Measurements from ENCODE around the gene ZNF132.

Gene ZNF132

GRCh38 chr19:58394821-58395219 is 45.1 kb downstream of the ZNF132 start:
- Histone ChIP-seq H3K4me1 (ENCODE audit: insufficient read depth, insufficient read length) (peaks cover 11% of the 10 kb centered on the region), H3K9me3 (ENCODE audit: insufficient read depth, low read length) (no peaks in the 10 kb centered on the region), H3K9ac (ENCODE audit: insufficient read length, low read depth) (no peak overlapping the region), H3K27me3 (ENCODE audit: insufficient read depth, insufficient read length) (no peaks in the 10 kb centered on the region), H3K4me3 (ENCODE audit: insufficient read length, low read depth) (no peak overlapping the region), H3K36me3 (ENCODE audit: insufficient read depth, insufficient read length, low read length) (peaks cover 69% of the 10 kb centered on the region)
- TF ChIP-seq YY1 (IDR thresholded peaks at IDR 0.05; ENCODE audit: insufficient read depth, insufficient read length) (no peak), SUZ12 (IDR thresholded peaks at IDR 0.05; ENCODE audit: extremely low read depth, insufficient read depth, insufficient read length) (no peak), ZNF274 (IDR thresholded peaks at IDR 0.05; ENCODE audit: low read depth, low read length) (no peak)
- no peak for DNase-seq (ENCODE audit: low read depth, low spot score)

DNA sequence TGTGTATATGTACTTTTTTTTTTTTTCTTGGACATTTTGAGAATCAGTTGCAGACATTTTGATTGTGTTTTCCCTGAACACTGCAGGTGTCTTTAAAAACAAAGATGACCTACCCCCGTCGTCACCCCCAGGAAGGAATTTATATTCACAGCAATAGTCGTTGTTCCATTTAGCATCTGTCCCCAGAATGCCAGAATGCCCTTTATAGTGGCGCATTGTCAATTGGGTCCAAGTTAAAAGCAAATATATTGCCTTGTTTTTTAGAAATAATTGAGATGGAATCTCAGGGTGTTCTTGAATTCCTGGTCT is 46.3 kb downstream of the ZNF132 start:
- Histone ChIP-seq H3K4me1 (ENCODE audit: insufficient read depth, insufficient read length) (peaks cover 11% of the 10 kb centered on the region), H3K27me3 (ENCODE audit: insufficient read depth, insufficient read length) (no peaks in the 10 kb centered on the region), H3K9ac (ENCODE audit: insufficient read length, low read depth) (no peak overlapping the region), H3K9me3 (ENCODE audit: insufficient read depth, low read length) (no peaks in the 10 kb centered on the region), H3K36me3 (ENCODE audit: insufficient read depth, insufficient read length, low read length) (peaks cover 77% of the 10 kb centered on the region), H3K4me3 (ENCODE audit: insufficient read length, low read depth) (no peak overlapping the region)
- no peak for TF ChIP-seq YY1 (IDR thresholded peaks at IDR 0.05; ENCODE audit: insufficient read depth, insufficient read length)
- TF ChIP-seq SUZ12 (IDR thresholded peaks at IDR 0.05; ENCODE audit: extremely low read depth, insufficient read depth, insufficient read length): no peak
- TF ChIP-seq ZNF274 (IDR thresholded peaks at IDR 0.05; ENCODE audit: low read depth, low read length): no peak
- no peak for DNase-seq (ENCODE audit: low read depth, low spot score)

GRCh38 chr19:58392945-58393724 is 46.8 kb downstream of the ZNF132 start:
- no peak for DNase-seq (ENCODE audit: low read depth, low spot score)
- H3K36me3 ChIP-seq (ENCODE audit: insufficient read depth, insufficient read length, low read length): peaks cover 81% of the 10 kb centered on the region
- no peak overlapping the region for H3K9ac ChIP-seq (ENCODE audit: insufficient read length, low read depth)
- H3K4me1 ChIP-seq (ENCODE audit: insufficient read depth, insufficient read length): peaks cover 10% of the 10 kb centered on the region
- TF ChIP-seq ZNF274 (IDR thresholded peaks at IDR 0.05; ENCODE audit: low read depth, low read length) (no peak), YY1 (IDR thresholded peaks at IDR 0.05; ENCODE audit: insufficient read depth, insufficient read length) (no peak), SUZ12 (IDR thresholded peaks at IDR 0.05; ENCODE audit: extremely low read depth, insufficient read depth, insufficient read length) (no peak)
- H3K9me3 ChIP-seq (ENCODE audit: insufficient read depth, low read length): no peaks in the 10 kb centered on the region
- no peaks in the 10 kb centered on the region for H3K27me3 ChIP-seq (ENCODE audit: insufficient read depth, insufficient read length)
- no peak overlapping the region for H3K4me3 ChIP-seq (ENCODE audit: insufficient read length, low read depth)

GRCh38 chr19:58388175-58388526 is 51.8 kb downstream of the ZNF132 start:
- Histone ChIP-seq H3K4me3 (ENCODE audit: insufficient read length, low read depth) (peak overlapping the region; percentile 91), H3K4me1 (ENCODE audit: insufficient read depth, insufficient read length) (peaks cover 8% of the 10 kb centered on the region), H3K27me3 (ENCODE audit: insufficient read depth, insufficient read length) (no peaks in the 10 kb centered on the region), H3K36me3 (ENCODE audit: insufficient read depth, insufficient read length, low read length) (peaks cover 49% of the 10 kb centered on the region), H3K9ac (ENCODE audit: insufficient read length, low read depth) (peak overlapping the region; percentile 99), H3K9me3 (ENCODE audit: insufficient read depth, low read length) (no peaks in the 10 kb centered on the region)
- no peak for DNase-seq (ENCODE audit: low read depth, low spot score)
- TF ChIP-seq YY1 (IDR thresholded peaks at IDR 0.05; ENCODE audit: insufficient read depth, insufficient read length) (no peak), SUZ12 (IDR thresholded peaks at IDR 0.05; ENCODE audit: extremely low read depth, insufficient read depth, insufficient read length) (no peak), ZNF274 (IDR thresholded peaks at IDR 0.05; ENCODE audit: low read depth, low read length) (no peak)

GRCh38 chr19:58387338-58388174 is 52.4 kb downstream of the ZNF132 start:
- H3K4me3 ChIP-seq (ENCODE audit: insufficient read length, low read depth): peak overlapping the region; percentile 91
- peaks cover 5% of the 10 kb centered on the region for H3K4me1 ChIP-seq (ENCODE audit: insufficient read depth, insufficient read length)
- no peak for DNase-seq (ENCODE audit: low read depth, low spot score)

DNA sequence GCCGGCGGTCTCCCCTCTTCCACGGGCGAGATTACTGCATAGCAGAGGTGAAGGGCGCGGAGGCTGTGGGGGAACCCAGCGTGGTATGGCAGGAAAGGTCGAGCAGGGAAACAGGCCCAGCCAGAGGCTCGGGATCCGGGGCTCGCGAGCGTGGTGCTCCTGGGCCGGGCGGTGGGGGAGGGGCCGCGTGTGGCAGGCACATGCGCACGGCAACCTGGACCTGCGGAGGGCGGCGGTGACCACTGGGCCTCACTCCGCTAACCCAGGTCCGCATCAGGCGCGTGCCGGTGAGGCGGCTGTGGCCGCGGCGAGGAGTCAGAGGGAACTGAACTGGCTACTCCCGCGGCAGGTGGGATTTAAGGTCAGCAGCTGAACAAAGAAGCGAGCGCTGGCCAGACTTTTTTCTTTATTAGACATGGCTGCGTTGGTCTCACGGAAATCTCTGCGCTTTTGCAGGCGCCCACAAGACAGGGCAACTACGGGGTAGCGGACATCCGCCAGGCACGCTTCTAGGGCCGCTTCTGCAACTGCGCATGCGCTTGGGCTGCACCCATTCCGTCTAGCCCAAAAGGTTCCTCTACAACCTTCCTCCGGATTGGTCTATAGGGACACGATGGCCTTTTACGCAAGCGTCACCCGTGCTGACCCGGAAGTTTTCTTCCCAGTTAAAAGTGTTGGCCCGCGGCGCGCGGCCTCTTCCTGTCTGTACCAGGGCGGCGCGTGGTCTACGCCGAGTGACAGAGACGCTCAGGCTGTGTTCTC is 53.2 kb downstream of the ZNF132 start, which contains the start of gene RPS5:
RPS5 (plus strand) TSS at position 694 of the 762 bp plus-strand sequence. CDS start 869 bp downstream, outside the sequence.
- DNase-seq (ENCODE audit: low read depth, low spot score): peak; percentile 90
- TF ChIP-seq ZNF274 (IDR thresholded peaks at IDR 0.05; ENCODE audit: low read depth, low read length): no peak
- no peak for TF ChIP-seq YY1 (IDR thresholded peaks at IDR 0.05; ENCODE audit: insufficient read depth, insufficient read length)
- TF ChIP-seq SUZ12 (IDR thresholded peaks at IDR 0.05; ENCODE audit: extremely low read depth, insufficient read depth, insufficient read length): no peak
- peaks cover 5% of the 10 kb centered on the region for H3K4me1 ChIP-seq (ENCODE audit: insufficient read depth, insufficient read length)

More at GRCh38 chr19:58387338-58388174, 52.4 kb downstream of the ZNF132 start:
- TF ChIP-seq YY1 (IDR thresholded peaks at IDR 0.05; ENCODE audit: insufficient read depth, insufficient read length) (no peak), SUZ12 (IDR thresholded peaks at IDR 0.05; ENCODE audit: extremely low read depth, insufficient read depth, insufficient read length) (no peak), ZNF274 (IDR thresholded peaks at IDR 0.05; ENCODE audit: low read depth, low read length) (no peak)
- peak overlapping the region; percentile 99 for H3K9ac ChIP-seq (ENCODE audit: insufficient read length, low read depth)
- no peaks in the 10 kb centered on the region for H3K9me3 ChIP-seq (ENCODE audit: insufficient read depth, low read length)
- H3K27me3 ChIP-seq (ENCODE audit: insufficient read depth, insufficient read length): no peaks in the 10 kb centered on the region
- peaks cover 43% of the 10 kb centered on the region for H3K36me3 ChIP-seq (ENCODE audit: insufficient read depth, insufficient read length, low read length)

More for the DNA sequence above, 53.2 kb downstream of the ZNF132 start, which contains the start of gene RPS5:
- peak within 1 kb of the TSS; percentile 99 for H3K9ac ChIP-seq (ENCODE audit: insufficient read length, low read depth)
- no peaks in the 10 kb centered on the region for H3K27me3 ChIP-seq (ENCODE audit: insufficient read depth, insufficient read length)
- no peaks in the 10 kb centered on the region for H3K9me3 ChIP-seq (ENCODE audit: insufficient read depth, low read length)
- peaks cover 38% of the 10 kb centered on the region for H3K36me3 ChIP-seq (ENCODE audit: insufficient read depth, insufficient read length, low read length)
- peak within 1 kb of the TSS; percentile 91 for H3K4me3 ChIP-seq (ENCODE audit: insufficient read length, low read depth)
